GM23338 (cell line): ENCODE measurements around the gene CSTF2T. TPM values are rescaled to one million over a fixed set of nuclear protein-coding genes. Genes with fewer than 3 reads are reported as not detected.

Experiments
- ATAC-seq: fragments of 200-7000 bp; cut with Tn5 transposase; 3 replicates; pipeline ENCODE4 v1.9.1; 2020
- DNase-seq: peaks from one replicate; pipeline ENCODE4 v3.0.0-alpha.2; 2015; ENCODE audit warnings: low spot score
- H2AFZ ChIP-seq: fragments of 200-600 bp; sonication (generic); 2 replicates; pipeline ENCODE4 v1.8.0; 2016; ENCODE audit warnings: antibody characterized with exemption, mild to moderate bottlenecking, moderate library complexity
- H3F3A ChIP-seq: fragments of 200-600 bp; sonication (generic); replicated peaks from 2 replicates; pipeline ENCODE4 v1.8.0; 2017; ENCODE audit warnings: antibody characterized with exemption, mixed run types, low read depth
- H3K27ac ChIP-seq: fragments of 200-600 bp; sonication (generic); 2 replicates; pipeline ENCODE4 v1.6.1; 2016; ENCODE audit warnings: low read depth
- H3K27me3 ChIP-seq: fragments of 200-600 bp; sonication (generic); 2 replicates; pipeline ENCODE4 v1.8.0; 2016; ENCODE audit warnings: mild to moderate bottlenecking, mixed run types, moderate library complexity; ENCODE audit not compliant: insufficient read depth
- H3K36me3 ChIP-seq: fragments of 200-600 bp; sonication (generic); 2 replicates; pipeline ENCODE4 v1.8.0; 2016; ENCODE audit warnings: mild to moderate bottlenecking; ENCODE audit not compliant: insufficient read depth
- H3K4me1 ChIP-seq: fragments of 200-600 bp; sonication (generic); 2 replicates; pipeline ENCODE4 v1.8.0; 2016; ENCODE audit warnings: mild to moderate bottlenecking, moderate library complexity; ENCODE audit not compliant: insufficient read depth
- H3K4me2 ChIP-seq: fragments of 200-600 bp; sonication (generic); 2 replicates; pipeline ENCODE4 v1.7.1; 2017; ENCODE audit warnings: mixed run types
- H3K4me3 ChIP-seq: fragments of 200-600 bp; sonication (generic); 2 replicates; pipeline ENCODE4 v1.6.1; 2016; ENCODE audit warnings: mixed run types
- H3K79me2 ChIP-seq: fragments of 200-600 bp; sonication (generic); replicated peaks from 2 replicates; pipeline ENCODE4 v1.8.0; 2017; ENCODE audit warnings: mild to moderate bottlenecking; ENCODE audit not compliant: insufficient read depth
- H3K9me2 ChIP-seq: fragments of 200-600 bp; sonication (generic); 2 replicates; pipeline ENCODE4 v1.8.0; 2017; ENCODE audit not compliant: insufficient read depth
- H4K20me1 ChIP-seq: fragments of 200-600 bp; sonication (generic); replicated peaks from 2 replicates; pipeline ENCODE4 v1.8.0; 2017; ENCODE audit warnings: mild to moderate bottlenecking; ENCODE audit not compliant: insufficient read depth
- H3K27ac Mint-ChIP-seq: 2 replicates; pipeline ENCODE4 v1.8.0; 2020; ENCODE audit warnings: inconsistent platforms, mild to moderate bottlenecking, moderate library complexity, mixed read lengths
- H3K27me3 Mint-ChIP-seq: 3 replicates; pipeline ENCODE4 v1.8.0; 2022; ENCODE audit warnings: low read depth, mild to moderate bottlenecking, moderate library complexity, mixed read lengths, inconsistent platforms; ENCODE audit not compliant: insufficient read depth, poor library complexity
- H3K36me3 Mint-ChIP-seq: 3 replicates; pipeline ENCODE4 v1.8.0; 2021; ENCODE audit warnings: low read depth, mild to moderate bottlenecking, inconsistent platforms, moderate library complexity, mixed read lengths
- H3K4me1 Mint-ChIP-seq: 3 replicates; pipeline ENCODE4 v1.8.0; 2020; ENCODE audit warnings: mild to moderate bottlenecking, inconsistent platforms, mixed read lengths
- H3K4me3 Mint-ChIP-seq: 3 replicates; pipeline ENCODE4 v1.8.0; 2021; ENCODE audit warnings: moderate library complexity, mild to moderate bottlenecking, inconsistent platforms, mixed read lengths
- H3K9me3 Mint-ChIP-seq: 3 replicates; pipeline ENCODE4 v1.8.0; 2020; ENCODE audit warnings: moderate library complexity, mild to moderate bottlenecking, inconsistent platforms, mixed read lengths
- CREB1 ChIP-seq: fragments of 250-450 bp; sonication (Bioruptor Pico); IDR thresholded peaks from 2 replicates; pipeline ENCODE4 v1.5.0; 2020; ENCODE audit warnings: low read depth, mild to moderate bottlenecking, moderate library complexity
- CTCF ChIP-seq, 2 experiments: fragments of 200-600 bp in 1 of 2; sonication (generic) in 1 of 2; conservative IDR thresholded peaks; 2 replicates each; pipeline versions ENCODE4 v1.5.1 to v1.6.1; 2016 to 2017; ENCODE audit warnings: antibody characterized with exemption in 2 of 2, low read depth in 2 of 2, mild to moderate bottlenecking in 2 of 2, moderate library complexity in 1 of 2
- ETS1 ChIP-seq: IDR thresholded peaks from 2 replicates; pipeline ENCODE4 v1.6.1; 2016; ENCODE audit warnings: antibody characterized with exemption
- EZH2 ChIP-seq: fragments of 200-600 bp; sonication (generic); IDR thresholded peaks from one replicate; pipeline ENCODE4 v1.8.0; 2017; ENCODE audit warnings: antibody characterized with exemption, mild to moderate bottlenecking, low read depth; ENCODE audit not compliant: unreplicated experiment
- EZH2phosphoT487 ChIP-seq: fragments of 200-600 bp; sonication (generic); IDR thresholded peaks from one replicate; pipeline ENCODE4 v1.8.1; 2018; ENCODE audit warnings: antibody characterized with exemption; ENCODE audit not compliant: unreplicated experiment
- JUNB ChIP-seq: IDR thresholded peaks from one replicate; pipeline ENCODE4 v1.6.1; 2016; ENCODE audit warnings: antibody characterized with exemption; ENCODE audit not compliant: unreplicated experiment
- NANOG ChIP-seq: IDR thresholded peaks from 2 replicates; pipeline ENCODE4 v1.6.1; 2016; ENCODE audit warnings: antibody characterized with exemption, borderline replicate concordance
- POLR2AphosphoS5 ChIP-seq: IDR thresholded peaks from 2 replicates; pipeline ENCODE4 v1.6.1; 2016; ENCODE audit warnings: antibody characterized with exemption, low read depth
- STAT1 ChIP-seq: IDR thresholded peaks from one replicate; pipeline ENCODE4 v1.6.1; 2016; ENCODE audit warnings: antibody characterized with exemption; ENCODE audit not compliant: unreplicated experiment
- ZNF114 ChIP-seq: fragments of 250-450 bp; sonication (Bioruptor Pico); IDR thresholded peaks from 2 replicates; pipeline ENCODE4 v1.5.0; 2020; ENCODE audit warnings: mild to moderate bottlenecking, moderate library complexity
- ZNF331 ChIP-seq: fragments of 250-450 bp; sonication (Bioruptor Pico); IDR thresholded peaks from 2 replicates; pipeline ENCODE4 v1.5.0; 2020; ENCODE audit warnings: low read depth, mild to moderate bottlenecking, moderate library complexity
- polyA plus RNA-seq: library from polyadenylated mRNA; unstranded; fragments of >200 nt; fragmentation: Nextera tagmentation; extraction: Ambion mirVana; gene quantifications from 2 replicates; pipeline ENCODE4 v1.2.1, GENCODE V29; 2016
- total RNA-seq: library from RNA; depleted of rRNA; stranded (reverse); fragments of >200 nt; shearing (Covaris generic); gene quantifications from 2 replicates; pipeline ENCODE4 v1.2.3, GENCODE V29; 2014
- TF ChIP-seq, protein P1 (sequence below): IDR thresholded peaks from one replicate; pipeline ENCODE4 v1.6.1; 2018; ENCODE audit warnings: antibody characterized with exemption; ENCODE audit not compliant: unreplicated experiment
- TF ChIP-seq, protein P2 (sequence below): fragments of 250-450 bp; sonication (Bioruptor Pico); IDR thresholded peaks from 2 replicates; pipeline ENCODE4 v1.5.0; 2020; ENCODE audit warnings: mild to moderate bottlenecking, moderate library complexity

The CSTF2T gene
- total and polyA plus RNA-seq, 2 experiments from 2014 or later: 9.8 to 31.9 TPM

DNA sequence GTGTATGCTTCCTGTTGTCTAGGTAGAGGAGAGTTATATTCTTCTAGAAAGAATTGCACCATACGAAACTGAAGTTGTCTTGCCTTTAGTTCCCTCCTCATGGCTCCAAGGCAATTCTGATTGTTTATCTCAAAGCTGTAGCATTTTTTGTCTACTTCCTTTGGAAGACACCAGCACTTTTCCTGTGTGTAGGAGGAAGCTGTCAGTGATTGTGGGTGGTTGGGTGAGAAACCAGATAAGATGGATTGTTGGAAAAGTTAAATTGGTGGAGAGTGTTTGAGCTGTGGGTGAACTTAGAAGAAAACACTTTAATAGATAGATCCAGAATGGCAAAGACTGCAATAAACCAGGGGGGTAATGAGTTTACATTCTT is 12.1 kb upstream of the CSTF2T start:
- no peak overlapping the region for H3K27ac ChIP-seq
- H3K27ac Mint-ChIP-seq: no peak overlapping the region
- H3K4me3 ChIP-seq: no peak overlapping the region
- H3K27me3 Mint-ChIP-seq: no peaks in the 10 kb centered on the region
- peaks cover 17% of the 10 kb centered on the region for H3K4me1 Mint-ChIP-seq
- H4K20me1 ChIP-seq: no peaks in the 10 kb centered on the region
- H3K27me3 ChIP-seq: no peaks in the 10 kb centered on the region
- H3K9me2 ChIP-seq: no peaks in the 10 kb centered on the region; the same call in 1 of the 2 replicates
- no peak overlapping the region for H2AFZ ChIP-seq
- no peaks in the 10 kb centered on the region for H3K36me3 ChIP-seq
- no peak for TF ChIP-seq ETS1
- TF ChIP-seq NANOG: no peak
- no peak for TF ChIP-seq ZNF331 (CRISPR knock-in tag)
- TF ChIP-seq EZH2phosphoT487: no peak
- TF ChIP-seq, protein P1, sequence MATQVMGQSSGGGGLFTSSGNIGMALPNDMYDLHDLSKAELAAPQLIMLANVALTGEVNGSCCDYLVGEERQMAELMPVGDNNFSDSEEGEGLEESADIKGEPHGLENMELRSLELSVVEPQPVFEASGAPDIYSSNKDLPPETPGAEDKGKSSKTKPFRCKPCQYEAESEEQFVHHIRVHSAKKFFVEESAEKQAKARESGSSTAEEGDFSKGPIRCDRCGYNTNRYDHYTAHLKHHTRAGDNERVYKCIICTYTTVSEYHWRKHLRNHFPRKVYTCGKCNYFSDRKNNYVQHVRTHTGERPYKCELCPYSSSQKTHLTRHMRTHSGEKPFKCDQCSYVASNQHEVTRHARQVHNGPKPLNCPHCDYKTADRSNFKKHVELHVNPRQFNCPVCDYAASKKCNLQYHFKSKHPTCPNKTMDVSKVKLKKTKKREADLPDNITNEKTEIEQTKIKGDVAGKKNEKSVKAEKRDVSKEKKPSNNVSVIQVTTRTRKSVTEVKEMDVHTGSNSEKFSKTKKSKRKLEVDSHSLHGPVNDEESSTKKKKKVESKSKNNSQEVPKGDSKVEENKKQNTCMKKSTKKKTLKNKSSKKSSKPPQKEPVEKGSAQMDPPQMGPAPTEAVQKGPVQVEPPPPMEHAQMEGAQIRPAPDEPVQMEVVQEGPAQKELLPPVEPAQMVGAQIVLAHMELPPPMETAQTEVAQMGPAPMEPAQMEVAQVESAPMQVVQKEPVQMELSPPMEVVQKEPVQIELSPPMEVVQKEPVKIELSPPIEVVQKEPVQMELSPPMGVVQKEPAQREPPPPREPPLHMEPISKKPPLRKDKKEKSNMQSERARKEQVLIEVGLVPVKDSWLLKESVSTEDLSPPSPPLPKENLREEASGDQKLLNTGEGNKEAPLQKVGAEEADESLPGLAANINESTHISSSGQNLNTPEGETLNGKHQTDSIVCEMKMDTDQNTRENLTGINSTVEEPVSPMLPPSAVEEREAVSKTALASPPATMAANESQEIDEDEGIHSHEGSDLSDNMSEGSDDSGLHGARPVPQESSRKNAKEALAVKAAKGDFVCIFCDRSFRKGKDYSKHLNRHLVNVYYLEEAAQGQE: no peak
- no peak for TF ChIP-seq CREB1 (CRISPR knock-in tag)
- TF ChIP-seq, protein P2, sequence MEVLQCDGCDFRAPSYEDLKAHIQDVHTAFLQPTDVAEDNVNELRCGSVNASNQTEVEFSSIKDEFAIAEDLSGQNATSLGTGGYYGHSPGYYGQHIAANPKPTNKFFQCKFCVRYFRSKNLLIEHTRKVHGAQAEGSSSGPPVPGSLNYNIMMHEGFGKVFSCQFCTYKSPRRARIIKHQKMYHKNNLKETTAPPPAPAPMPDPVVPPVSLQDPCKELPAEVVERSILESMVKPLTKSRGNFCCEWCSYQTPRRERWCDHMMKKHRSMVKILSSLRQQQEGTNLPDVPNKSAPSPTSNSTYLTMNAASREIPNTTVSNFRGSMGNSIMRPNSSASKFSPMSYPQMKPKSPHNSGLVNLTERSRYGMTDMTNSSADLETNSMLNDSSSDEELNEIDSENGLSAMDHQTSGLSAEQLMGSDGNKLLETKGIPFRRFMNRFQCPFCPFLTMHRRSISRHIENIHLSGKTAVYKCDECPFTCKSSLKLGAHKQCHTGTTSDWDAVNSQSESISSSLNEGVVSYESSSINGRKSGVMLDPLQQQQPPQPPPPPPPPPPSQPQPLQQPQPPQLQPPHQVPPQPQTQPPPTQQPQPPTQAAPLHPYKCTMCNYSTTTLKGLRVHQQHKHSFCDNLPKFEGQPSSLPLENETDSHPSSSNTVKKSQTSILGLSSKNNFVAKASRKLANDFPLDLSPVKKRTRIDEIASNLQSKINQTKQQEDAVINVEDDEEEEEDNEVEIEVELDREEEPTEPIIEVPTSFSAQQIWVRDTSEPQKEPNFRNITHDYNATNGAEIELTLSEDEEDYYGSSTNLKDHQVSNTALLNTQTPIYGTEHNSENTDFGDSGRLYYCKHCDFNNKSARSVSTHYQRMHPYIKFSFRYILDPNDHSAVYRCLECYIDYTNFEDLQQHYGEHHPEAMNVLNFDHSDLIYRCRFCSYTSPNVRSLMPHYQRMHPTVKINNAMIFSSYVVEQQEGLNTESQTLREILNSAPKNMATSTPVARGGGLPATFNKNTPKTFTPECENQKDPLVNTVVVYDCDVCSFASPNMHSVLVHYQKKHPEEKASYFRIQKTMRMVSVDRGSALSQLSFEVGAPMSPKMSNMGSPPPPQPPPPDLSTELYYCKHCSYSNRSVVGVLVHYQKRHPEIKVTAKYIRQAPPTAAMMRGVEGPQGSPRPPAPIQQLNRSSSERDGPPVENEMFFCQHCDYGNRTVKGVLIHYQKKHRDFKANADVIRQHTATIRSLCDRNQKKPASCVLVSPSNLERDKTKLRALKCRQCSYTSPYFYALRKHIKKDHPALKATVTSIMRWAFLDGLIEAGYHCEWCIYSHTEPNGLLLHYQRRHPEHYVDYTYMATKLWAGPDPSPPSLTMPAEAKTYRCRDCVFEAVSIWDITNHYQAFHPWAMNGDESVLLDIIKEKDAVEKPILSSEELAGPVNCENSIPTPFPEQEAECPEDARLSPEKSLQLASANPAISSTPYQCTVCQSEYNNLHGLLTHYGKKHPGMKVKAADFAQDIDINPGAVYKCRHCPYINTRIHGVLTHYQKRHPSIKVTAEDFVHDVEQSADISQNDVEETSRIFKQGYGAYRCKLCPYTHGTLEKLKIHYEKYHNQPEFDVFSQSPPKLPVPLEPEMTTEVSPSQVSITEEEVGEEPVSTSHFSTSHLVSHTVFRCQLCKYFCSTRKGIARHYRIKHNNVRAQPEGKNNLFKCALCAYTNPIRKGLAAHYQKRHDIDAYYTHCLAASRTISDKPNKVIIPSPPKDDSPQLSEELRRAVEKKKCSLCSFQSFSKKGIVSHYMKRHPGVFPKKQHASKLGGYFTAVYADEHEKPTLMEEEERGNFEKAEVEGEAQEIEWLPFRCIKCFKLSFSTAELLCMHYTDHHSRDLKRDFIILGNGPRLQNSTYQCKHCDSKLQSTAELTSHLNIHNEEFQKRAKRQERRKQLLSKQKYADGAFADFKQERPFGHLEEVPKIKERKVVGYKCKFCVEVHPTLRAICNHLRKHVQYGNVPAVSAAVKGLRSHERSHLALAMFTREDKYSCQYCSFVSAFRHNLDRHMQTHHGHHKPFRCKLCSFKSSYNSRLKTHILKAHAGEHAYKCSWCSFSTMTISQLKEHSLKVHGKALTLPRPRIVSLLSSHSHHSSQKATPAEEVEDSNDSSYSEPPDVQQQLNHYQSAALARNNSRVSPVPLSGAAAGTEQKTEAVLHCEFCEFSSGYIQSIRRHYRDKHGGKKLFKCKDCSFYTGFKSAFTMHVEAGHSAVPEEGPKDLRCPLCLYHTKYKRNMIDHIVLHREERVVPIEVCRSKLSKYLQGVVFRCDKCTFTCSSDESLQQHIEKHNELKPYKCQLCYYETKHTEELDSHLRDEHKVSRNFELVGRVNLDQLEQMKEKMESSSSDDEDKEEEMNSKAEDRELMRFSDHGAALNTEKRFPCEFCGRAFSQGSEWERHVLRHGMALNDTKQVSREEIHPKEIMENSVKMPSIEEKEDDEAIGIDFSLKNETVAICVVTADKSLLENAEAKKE: no peak
- TF ChIP-seq CTCF (conservative IDR thresholded peaks at IDR 0.05; ENCODE audit: low read depth in 2 of 2): no peak
- no peak for TF ChIP-seq JUNB
- no peak for TF ChIP-seq EZH2
- TF ChIP-seq STAT1: no peak
- TF ChIP-seq POLR2AphosphoS5: no peak
- no peak for TF ChIP-seq ZNF114
- no peak overlapping the region for H3K4me3 Mint-ChIP-seq
- no peak for DNase-seq
- no peaks in the 10 kb centered on the region for H3F3A ChIP-seq
- no peak for ATAC-seq
- H3K79me2 ChIP-seq: no peaks in the 10 kb centered on the region
- H3K4me1 ChIP-seq: peaks cover 8% of the 10 kb centered on the region
- H3K9me3 Mint-ChIP-seq: no peaks in the 10 kb centered on the region
- H3K36me3 Mint-ChIP-seq: no peaks in the 10 kb centered on the region
- H3K4me2 ChIP-seq: no peak overlapping the region
